ENCODE measurements around the gene CCDC24.

Gene CCDC24

GRCh38 chr1:43952731-43953346 is 38.6 kb upstream of the CCDC24 start:
- Histone ChIP-seq H3K27me3 (ENCODE audit: insufficient read depth, low read length) (no peaks in the 10 kb centered on the region), H2AFZ (ENCODE audit: low read length) (no peak overlapping the region), H4K20me1 (ENCODE audit: insufficient read depth, low read length) (no peaks in the 10 kb centered on the region), H3K4me2 (ENCODE audit: low read length) (no peak overlapping the region), H3K9ac (ENCODE audit: low read length) (no peak overlapping the region), H3K27ac (ENCODE audit: low read depth, low read length, poor library complexity, severe bottlenecking) (no peak overlapping the region), H3K9me3 (ENCODE audit: low read length) (no peaks in the 10 kb centered on the region), H3K36me3 (ENCODE audit: insufficient read depth, low read length) (peaks cover 24% of the 10 kb centered on the region; the same call in 1 of the 2 replicates), H3K9me2 (ENCODE audit: low read depth, low read length) (no peaks in the 10 kb centered on the region), H3K79me2 (ENCODE audit: insufficient read depth, low read length) (no peaks in the 10 kb centered on the region), H3K4me3 (ENCODE audit: low read depth, low read length, poor library complexity, severe bottlenecking) (no peak overlapping the region), H3K4me1 (ENCODE audit: insufficient read depth, low read length, severe bottlenecking) (peaks cover 10% of the 10 kb centered on the region), H3F3A (ENCODE audit: insufficient read depth, low read length) (no peaks in the 10 kb centered on the region)
- TF ChIP-seq CTCF (IDR thresholded peaks at IDR 0.05; ENCODE audit: low read length) (no peak), EZH2 (IDR thresholded peaks at IDR 0.05; ENCODE audit: borderline replicate concordance, low read length) (no peak)

- Histone ChIP-seq H3K79me2 (ENCODE audit: insufficient read depth, low read length) (no peaks in the 10 kb centered on the region), H3K9me3 (ENCODE audit: low read length) (no peaks in the 10 kb centered on the region), H3K4me1 (ENCODE audit: insufficient read depth, low read length, severe bottlenecking) (peaks cover 4% of the 10 kb centered on the region), H3K27ac (ENCODE audit: low read depth, low read length, poor library complexity, severe bottlenecking) (no peak overlapping the region), H3K4me3 (ENCODE audit: low read depth, low read length, poor library complexity, severe bottlenecking) (no peak overlapping the region), H2AFZ (ENCODE audit: low read length) (no peak overlapping the region), H3K9me2 (ENCODE audit: low read depth, low read length) (no peaks in the 10 kb centered on the region), H3K9ac (ENCODE audit: low read length) (no peak overlapping the region), H3K36me3 (ENCODE audit: insufficient read depth, low read length) (peaks cover 29% of the 10 kb centered on the region; the same call in 1 of the 2 replicates), H3K27me3 (ENCODE audit: insufficient read depth, low read length) (no peaks in the 10 kb centered on the region), H4K20me1 (ENCODE audit: insufficient read depth, low read length) (no peaks in the 10 kb centered on the region), H3K4me2 (ENCODE audit: low read length) (no peak overlapping the region), H3F3A (ENCODE audit: insufficient read depth, low read length) (no peaks in the 10 kb centered on the region)
- TF ChIP-seq EZH2 (IDR thresholded peaks at IDR 0.05; ENCODE audit: borderline replicate concordance, low read length) (no peak), CTCF (IDR thresholded peaks at IDR 0.05; ENCODE audit: low read length) (no peak)
These were observed 38.0 kb upstream of the CCDC24 start for GRCh38 chr1:43953361-43953760.

- no peak overlapping the region for H2AFZ ChIP-seq (ENCODE audit: low read length)
- no peak overlapping the region for H3K4me2 ChIP-seq (ENCODE audit: low read length)
- H3K9me2 ChIP-seq (ENCODE audit: low read depth, low read length) = no peaks in the 10 kb centered on the region
- no peaks in the 10 kb centered on the region for H3F3A ChIP-seq (ENCODE audit: insufficient read depth, low read length)
- H3K9ac ChIP-seq (ENCODE audit: low read length) = no peak overlapping the region
- no peak overlapping the region for H3K27ac ChIP-seq (ENCODE audit: low read depth, low read length, poor library complexity, severe bottlenecking)
- no peaks in the 10 kb centered on the region for H3K79me2 ChIP-seq (ENCODE audit: insufficient read depth, low read length)
- H3K9me3 ChIP-seq (ENCODE audit: low read length) = no peaks in the 10 kb centered on the region
- H3K4me1 ChIP-seq (ENCODE audit: insufficient read depth, low read length, severe bottlenecking) = no peaks in the 10 kb centered on the region
- TF ChIP-seq EZH2 (IDR thresholded peaks at IDR 0.05; ENCODE audit: borderline replicate concordance, low read length) (no peak), CTCF (IDR thresholded peaks at IDR 0.05; ENCODE audit: low read length) (no peak)
- H3K4me3 ChIP-seq (ENCODE audit: low read depth, low read length, poor library complexity, severe bottlenecking) = no peak overlapping the region
- H3K27me3 ChIP-seq (ENCODE audit: insufficient read depth, low read length) = no peaks in the 10 kb centered on the region
- no peaks in the 10 kb centered on the region for H4K20me1 ChIP-seq (ENCODE audit: insufficient read depth, low read length)
- peaks cover 36% of the 10 kb centered on the region; the same call in 1 of the 2 replicates for H3K36me3 ChIP-seq (ENCODE audit: insufficient read depth, low read length)
These were observed 37.4 kb upstream of the CCDC24 start for GRCh38 chr1:43954036-43954435.
